NCI-H1436 (cell line): ENCODE data around the gene RPP14.
A peak's percentile ranks its signal among the peaks of the same experiment; 100 is the strongest.
"Not testable (repeated sequence)": the region's sequence is repeated elsewhere in the genome, so short reads cannot be mapped to it uniquely, and the experiment has no call there.

Experiments
- DNase-seq: peaks from one replicate; lab custom pipeline; 2025; lab: John Stamatoyannopoulos, UW

The RPP14 gene

DNA sequence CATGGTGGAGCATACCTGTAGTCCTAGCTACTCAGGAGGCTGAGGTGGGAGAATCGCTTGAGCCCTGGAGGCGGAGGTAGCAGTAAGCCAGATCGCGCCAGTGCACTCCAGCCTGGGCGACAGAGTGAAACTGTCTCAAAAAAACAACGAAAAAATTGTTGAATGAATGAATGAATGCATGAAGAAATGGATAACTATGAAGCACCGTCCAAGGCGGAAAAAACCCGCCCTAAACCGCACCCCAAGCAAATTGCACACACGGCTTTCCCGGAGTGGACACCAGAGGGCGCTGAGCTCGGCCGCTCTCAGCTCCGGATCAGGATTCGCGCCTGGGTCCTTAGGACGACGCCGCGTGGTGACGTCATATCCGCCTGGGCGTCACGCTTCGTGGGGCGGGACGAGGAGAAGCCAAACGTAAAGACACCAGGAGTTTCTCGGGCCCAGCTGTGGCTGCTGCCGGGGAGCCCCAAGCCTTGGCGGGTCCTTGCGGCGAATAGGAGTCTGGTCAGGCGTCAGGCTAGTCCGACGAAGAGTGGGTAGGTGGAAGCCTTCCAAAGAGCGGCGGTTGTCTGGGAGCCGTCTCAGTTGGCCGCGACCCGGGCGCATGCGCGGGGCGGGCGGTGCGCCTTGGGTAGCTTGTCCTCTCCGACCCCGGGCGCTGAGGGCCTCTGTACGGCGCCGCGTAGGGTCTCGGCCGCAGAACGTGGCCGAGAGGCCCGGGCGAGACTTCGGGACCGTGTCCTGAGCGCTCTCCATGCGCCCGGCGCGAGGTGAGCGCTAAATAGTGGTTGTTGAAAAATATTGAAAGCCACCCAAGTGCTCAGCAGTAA lies at the start of gene RPP14, which contains the start of gene HTD2:
RPP14 (plus strand) TSS at position 364 of the 830 bp plus-strand sequence. CDS start 4,085 bp downstream, outside the sequence.
HTD2 (plus strand) TSS at position 639 of the 830 bp plus-strand sequence. CDS start 11,094 bp downstream, outside the sequence.
- peak; percentile 88 for DNase-seq

DNA sequence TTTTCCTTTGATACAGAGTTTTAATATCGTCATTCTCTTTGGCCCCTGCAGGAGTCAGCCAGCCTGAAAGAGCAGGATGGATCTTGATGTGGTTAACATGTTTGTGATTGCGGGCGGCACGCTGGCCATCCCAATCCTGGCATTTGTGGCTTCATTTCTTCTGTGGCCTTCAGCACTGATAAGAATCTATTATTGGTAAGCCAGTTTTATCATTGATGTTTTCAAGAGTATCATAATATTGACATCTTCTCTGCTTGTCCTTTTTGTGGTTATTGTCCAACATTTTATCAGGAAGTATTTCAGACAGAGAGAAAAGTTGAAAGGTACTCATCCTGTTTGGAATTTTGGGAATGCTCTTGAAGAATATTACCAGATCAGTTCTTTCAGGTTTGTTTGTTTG lies 49.5 kb upstream of the RPP14 start:
- no peak for DNase-seq

DNA sequence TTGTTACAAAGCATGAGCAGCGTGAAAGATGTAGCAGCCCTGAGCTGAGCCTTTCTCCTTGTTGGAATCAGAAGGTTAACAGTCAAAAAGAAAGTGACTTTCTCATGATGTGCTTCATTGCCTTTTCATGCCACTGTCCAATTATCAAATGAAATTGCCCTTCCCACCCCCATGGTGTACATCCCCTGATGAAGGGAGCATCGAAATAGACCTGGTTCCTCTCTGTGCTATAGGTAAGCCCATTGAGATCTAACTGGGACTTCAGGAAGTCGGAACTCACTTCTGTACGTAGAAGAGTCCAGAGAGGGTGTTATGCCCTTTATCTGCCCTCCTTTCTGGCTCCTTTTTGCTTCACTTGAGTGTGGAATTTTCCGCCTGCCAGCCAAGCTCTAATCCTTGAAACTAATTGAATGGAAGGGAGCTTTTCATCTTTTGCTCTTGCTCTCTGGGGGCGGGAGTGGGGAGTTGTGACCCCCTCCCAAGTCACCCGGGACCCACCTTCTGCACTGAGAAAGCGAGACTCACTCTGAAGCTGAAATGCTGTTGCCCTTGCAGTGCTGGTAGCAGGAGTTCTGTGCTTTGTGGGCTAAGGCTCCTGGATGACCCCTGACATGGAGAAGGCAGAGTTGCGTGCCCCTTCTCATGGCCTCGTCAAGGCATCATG lies 47.5 kb upstream of the RPP14 start:
- DNase-seq = no peak

DNA sequence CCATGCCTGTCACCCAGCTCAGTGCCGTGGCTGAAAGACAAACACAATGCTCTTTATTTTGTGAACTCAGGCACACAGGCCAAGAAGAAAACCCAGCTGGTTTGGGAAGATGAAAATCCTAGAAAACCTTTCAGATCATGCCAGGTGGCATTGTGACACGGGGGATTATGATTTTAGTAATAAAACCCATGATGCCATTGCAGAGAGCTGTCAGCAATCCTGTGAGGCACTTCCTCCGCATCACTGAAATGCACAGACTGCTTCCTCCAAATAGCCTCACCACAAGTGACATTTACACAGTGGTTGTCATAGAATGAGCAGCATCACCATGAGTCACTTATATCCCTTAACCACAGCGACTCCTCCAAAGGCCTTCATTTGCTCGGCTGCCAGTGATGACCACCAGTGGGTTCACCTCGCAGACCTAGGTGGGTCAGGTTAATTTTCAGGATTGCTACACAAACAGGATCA lies 45.7 kb upstream of the RPP14 start:
- DNase-seq = no peak

DNA sequence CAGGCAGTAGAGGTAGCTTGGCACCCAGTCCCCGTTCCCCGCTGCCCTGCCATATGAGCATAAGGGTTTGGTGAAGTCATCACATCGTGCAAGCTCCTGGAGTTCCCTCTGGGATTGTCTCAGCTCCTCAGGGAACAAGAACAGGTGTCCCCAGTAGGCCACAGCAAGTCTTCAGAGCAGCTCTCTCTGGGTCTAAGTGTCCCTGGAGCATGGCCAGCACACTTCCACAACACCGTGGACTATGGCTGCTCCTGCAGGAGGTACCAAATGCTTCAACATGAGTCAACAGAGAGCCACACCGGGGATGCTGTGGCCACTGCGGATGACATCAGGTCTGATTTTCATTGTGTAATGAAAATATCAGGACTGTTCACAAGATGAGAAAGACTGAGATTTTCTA lies 45.3 kb upstream of the RPP14 start:
- no peak for DNase-seq

DNA sequence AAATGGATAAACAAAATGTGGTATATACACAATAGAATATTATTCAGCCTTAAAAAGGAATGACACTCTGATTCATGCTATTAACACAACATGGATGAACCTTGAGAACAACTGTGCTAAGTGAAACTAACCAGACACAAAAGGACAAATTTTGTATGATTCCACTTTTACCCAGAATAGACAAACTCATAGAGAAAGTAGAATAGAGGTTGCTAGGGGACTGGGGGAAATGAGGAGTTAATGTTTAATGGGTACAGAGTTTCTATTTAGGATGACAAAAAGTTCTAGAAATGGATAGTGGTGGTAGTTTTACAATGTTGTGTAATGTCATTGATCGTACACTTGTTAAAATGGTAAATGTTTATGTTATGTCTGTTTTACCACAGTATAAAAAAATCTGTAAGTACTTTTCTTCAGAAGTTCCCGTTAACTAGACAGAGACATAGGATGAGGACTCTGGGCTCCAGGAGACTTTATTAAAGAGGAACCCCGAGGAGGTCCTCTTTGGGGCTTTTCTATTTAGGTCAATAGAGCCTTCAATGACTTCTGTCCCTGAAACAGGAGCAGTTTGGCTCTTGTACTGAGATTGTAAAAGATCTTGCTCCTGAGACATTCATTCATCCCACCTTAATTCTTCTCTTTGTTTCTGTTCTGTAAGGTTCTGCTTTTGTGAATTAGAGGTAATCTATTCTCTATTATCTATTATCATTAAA lies 43.9 kb upstream of the RPP14 start:
- DNase-seq = no peak

DNA sequence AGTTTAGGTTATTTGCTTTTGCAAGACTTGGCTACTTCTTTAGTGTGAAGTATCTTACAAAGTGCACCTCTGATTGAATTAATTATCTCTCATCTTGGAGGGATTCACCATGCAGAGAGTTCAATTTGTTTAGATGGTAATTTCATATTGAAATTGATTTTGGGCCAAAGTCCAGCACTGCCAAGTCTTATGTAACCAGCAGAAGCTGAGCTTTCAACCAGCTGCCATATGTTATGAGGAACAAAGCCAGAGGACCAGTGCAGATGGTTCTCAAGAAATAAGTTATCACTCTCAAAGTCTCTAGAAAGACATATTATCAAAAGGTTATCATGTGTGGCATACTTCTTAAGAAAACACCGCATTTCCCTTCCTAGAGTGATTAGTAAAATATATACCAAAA lies 39.5 kb upstream of the RPP14 start:
- DNase-seq = no peak

DNA sequence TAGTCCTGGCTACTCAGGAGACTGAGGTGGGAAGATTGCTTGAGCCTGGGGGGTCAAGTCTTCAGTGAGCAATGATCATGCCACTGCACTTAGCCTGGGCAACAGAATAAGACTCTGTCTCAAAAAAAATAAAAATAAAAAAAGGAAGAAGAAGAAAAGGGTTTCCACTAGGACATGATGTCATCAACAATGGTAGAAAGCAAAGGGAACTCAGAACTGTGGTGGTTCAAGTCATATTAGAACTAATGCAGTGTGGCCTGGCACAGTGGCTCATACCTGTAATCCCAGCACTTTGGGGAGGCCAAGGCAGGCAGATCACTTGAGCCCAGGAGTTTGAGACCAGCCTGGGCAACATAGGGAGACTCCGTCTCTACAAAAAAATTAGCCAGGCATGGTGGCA lies 38.5 kb upstream of the RPP14 start:
- DNase-seq = not testable (repeated sequence)

DNA sequence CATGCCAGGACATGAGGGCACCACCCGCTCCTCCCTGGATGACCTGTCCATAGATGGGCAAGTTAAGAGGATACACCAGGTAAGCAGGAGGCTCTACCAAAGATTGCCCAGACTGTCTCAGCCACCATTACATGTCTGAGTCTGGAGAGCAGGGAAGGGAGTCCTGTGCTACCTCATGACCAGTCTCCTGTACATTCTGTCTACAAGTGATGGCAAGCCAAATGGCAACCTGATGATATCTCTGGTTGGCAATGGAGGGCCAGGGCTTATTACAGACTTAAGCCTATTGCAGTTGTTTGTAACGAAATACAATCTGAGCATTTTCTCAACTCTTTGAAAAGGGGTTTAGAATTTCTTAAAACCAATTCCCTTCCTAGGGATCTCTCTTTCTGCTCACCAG lies 36.7 kb upstream of the RPP14 start:
- DNase-seq = no peak

DNA sequence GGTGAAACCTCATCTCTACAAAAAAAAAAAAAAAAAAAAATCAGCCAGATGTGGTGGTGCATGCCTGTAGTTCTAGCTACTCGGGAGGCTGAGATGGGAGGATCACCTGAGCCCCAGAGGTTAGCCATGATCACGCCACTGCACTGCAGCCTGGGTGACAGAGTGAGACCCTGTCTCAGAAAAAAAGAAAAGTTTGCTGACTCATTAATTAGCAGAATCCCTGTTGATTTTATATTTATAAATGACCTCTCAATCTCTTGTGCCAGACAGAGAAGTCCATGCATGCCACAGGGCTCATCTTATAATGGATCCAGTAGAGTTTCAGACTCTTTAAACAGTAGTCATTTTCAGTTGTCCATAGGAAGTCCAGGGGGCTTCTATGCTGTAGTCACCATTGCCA lies 35.6 kb upstream of the RPP14 start:
- no peak for DNase-seq

DNA sequence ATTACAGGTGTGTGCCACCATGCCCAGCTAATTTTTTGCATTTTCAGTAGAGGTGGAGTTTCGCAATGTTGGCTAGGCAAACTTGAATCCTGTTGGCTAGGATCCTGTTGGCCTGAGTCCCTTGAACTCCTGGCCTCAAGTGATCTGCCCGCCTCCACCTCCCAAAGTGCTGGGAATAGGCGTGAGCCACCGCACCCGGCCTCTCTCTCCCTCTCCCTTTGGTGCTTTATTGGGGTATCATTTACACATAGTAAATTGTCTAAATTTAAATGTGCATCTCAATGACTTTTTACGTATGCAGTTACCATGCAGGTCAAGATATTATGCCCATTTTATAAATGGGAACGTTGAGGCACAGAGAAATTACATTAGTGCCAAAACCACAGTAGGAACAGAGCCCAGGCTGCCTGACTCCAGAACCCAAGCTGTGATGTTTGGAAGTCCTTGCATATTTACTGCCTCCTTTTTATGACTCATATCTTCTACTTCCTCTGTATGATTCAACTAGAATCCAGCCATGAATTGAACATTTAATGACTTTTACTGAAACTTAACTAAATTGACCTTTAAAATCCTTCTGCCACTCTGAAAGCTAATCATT lies 34.0 kb upstream of the RPP14 start:
- no peak for DNase-seq

DNA sequence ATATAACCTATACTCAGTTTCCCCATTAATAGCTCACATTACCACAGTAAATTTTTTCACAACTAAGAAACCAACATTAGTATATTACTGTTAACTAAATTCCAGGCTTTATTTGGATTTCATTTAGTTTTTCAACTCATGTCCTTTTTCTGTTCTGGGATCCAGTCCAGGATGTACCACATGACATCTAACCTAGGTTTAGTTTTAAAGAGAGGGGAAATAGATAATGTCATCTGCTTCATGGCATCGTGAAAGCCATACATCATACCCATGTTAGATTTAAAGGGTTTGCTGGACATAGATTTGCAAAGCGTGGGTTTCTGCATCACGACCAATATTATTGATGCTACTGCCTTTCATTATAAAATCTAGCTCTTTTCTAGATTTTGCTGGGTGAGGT lies 33.2 kb upstream of the RPP14 start:
- DNase-seq = no peak

DNA sequence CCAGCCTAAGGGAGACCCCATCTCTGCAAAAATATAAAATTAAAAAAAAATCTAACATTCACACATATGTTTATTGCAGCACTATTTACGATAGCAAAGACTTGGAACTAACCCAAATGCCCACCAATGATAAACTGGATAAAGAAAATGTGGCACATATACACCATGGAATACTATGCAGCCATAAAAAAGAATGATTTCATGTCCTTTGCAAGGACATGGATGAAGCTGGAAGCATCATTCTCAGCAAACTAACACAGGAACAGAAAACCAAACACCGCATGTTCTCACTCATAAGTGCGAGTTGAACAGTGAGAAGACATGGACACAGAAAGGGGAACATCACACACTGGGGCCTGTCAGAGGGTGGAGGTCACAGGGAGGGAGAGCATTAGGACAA lies 32.7 kb upstream of the RPP14 start:
- not testable (repeated sequence) for DNase-seq

DNA sequence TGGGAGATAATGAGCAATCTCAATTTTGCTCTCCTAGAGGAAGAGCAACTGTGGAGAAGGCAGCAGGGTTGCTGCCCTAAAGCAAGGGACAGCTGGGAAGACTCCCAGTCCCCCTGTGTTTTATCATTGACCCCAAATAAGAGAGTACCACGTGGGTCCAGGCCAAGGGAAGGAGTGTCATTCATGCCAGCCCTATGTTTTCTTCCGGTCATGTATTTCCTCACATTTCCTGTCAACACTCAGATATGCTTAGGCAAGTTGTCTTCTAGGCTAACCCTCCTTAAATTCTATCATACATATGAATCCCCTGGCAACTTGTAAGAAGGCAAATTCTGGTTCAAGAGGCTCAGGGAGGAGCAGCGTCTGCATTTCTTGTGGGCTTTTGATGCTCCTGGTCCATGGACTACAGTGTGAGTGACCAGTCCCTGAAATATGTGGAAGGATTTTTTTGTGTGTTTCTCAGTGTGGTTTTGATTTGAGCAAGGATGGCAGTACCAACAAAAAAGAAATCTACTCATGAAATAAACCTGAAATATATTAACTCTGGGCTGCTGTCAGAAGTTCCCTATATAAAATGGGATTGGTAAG lies 31.9 kb upstream of the RPP14 start:
- no peak for DNase-seq

DNA sequence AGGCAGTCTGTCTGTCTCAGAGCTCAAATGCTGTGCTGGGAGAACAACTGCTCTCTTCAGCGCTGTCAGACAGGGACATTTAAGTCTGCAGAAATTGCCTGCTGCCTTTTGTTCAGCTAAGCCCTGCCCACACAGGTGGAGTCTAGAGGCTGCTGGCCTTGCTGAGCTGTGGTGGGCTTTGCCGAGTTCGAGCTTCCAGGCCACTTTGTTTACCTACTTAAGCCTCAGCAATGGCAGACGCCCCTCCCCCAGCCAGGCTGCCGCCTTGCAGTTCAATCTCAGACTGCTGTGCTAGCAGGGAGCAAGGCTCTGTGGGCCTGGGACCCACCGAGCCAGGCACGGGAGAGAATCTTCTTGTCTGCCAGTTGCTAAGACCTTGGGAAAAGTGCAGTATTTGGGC lies 25.0 kb upstream of the RPP14 start:
- no peak for DNase-seq

DNA sequence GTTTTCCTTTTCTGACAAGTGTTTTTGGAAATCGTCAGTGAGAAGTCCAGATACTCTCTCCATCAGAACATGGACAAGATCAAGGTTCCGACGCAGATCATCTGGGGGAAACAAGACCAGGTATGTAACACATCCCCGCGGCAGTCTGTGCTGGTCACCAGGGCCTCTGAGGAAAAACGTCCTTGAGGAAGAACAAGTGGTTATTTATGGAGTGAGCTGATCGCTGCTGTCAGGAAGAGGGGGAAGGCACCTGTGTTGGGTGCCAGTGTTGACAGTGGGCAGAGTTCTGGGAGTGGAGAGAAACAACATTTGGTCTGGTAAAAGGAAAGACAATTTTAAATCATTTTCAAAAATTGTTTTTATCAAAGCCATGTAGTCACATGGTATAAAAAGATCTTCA lies 20.7 kb upstream of the RPP14 start:
- no peak for DNase-seq

DNA sequence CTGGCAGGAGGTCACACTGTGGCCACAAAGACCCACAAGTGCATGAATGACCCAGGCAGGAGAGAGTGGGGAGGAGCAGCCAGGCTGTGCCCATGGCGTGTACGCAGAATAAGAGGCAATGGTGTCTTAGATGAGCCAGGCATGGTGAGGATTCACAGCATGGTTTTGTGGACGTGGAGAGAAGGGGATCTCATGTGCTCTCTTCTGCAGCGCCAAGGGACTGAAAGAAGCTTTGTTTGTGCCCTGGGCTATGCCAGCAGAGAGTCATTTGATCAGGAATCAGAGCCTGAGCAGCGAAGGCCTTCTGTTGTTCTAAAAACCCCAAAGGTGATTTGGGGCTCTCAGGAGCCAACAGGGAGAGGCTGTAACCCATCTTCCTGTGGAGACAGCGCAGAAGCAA lies 18.7 kb upstream of the RPP14 start:
- DNase-seq = no peak

DNA sequence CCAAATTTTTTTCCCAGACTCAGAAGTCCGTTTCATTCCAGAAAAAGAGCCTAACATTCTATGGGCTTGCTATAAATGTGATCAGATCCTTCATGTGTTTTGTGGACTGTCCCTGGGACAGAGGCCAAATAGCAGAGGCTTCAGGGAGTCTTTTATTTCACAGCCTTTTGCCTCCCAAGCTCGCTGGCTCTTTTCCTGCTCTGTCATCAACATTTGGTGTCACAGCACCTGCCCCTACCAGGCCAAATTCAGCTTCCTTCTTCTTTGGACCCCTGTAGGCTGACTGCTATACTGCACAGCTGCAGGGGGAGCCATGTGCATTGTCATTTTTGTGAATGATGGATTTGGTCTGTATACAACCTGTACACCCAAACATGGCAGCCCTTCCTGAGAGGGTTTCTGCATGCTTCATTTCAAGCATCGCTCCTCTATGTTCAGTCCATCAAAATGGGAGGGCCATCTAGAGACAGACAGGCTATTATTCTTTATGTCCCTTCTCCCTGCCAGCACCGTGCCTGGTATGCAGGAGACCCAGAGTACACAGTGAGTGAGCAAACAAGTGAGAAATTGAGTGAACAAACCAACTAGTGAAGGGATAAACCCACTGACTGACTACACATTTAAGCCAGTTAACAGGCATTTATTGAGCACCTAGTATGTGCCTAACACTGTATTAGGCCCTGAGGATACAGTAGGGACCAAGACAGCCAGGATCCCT lies 17.9 kb upstream of the RPP14 start:
- no peak for DNase-seq

DNA sequence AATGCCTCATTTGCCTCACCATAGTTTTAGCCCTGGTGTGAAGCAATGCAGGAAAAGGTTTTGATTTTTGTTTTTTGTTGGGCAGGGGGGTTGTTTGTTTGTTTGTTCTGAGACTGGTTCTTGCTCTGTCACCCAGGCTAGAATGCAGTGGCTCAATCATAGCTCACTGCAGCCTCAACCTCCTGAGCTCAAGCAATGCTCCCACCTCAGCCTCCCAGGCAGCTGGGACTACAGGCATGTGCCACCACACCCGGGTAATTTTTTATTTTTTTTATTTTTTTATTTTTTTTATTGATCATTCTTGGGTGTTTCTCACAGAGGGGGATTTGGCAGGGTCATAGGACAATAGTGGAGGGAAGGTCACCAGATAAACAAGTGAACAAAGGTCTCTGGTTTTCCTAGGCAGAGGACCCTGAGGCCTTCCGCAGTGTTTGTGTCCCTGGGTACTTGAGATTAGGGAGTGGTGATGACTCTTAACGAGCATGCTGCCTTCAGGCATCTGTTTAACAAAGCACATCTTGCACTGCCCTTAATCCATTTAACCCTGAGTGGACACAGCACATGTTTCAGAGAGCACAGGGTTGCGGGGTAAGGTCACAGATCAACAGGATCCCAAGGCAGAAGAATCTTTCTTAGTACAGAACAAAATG lies 17.0 kb upstream of the RPP14 start:
- DNase-seq = not testable (repeated sequence)

DNA sequence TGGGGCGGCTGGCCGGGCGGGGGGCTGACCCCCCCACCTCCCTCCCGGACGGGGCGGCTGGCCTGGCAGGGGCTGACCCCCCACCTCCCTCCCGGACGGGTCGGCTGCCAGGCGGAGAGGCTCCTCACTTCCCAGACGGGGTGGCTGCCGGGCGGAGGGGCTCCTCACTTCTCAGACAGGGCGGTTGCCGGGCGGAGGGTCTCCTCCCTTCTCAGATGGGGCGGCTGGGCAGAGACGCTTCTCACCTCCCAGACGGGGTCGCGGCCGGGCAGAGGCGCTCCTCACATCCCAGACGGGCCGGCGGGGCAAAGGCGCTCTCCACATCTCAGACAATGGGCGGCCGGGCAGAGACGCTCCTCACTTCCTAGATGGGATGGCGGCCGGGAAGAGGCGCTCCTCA lies 15.6 kb upstream of the RPP14 start:
- DNase-seq = not testable (repeated sequence)
